HG02763 (cell line): ENCODE measurements around the gene PSMC5.
"Not testable (repeated sequence)": the region's sequence is repeated elsewhere in the genome, so short reads cannot be mapped to it uniquely, and the experiment has no call there.

Source experiments
- ATAC-seq: cut with Tn5 transposase; IDR thresholded peaks from one replicate; pipeline ENCODE4 v1.9.1; 2021; ENCODE audit warnings: mild to moderate bottlenecking, moderate library complexity; ENCODE audit not compliant: unreplicated experiment

The PSMC5 gene

DNA sequence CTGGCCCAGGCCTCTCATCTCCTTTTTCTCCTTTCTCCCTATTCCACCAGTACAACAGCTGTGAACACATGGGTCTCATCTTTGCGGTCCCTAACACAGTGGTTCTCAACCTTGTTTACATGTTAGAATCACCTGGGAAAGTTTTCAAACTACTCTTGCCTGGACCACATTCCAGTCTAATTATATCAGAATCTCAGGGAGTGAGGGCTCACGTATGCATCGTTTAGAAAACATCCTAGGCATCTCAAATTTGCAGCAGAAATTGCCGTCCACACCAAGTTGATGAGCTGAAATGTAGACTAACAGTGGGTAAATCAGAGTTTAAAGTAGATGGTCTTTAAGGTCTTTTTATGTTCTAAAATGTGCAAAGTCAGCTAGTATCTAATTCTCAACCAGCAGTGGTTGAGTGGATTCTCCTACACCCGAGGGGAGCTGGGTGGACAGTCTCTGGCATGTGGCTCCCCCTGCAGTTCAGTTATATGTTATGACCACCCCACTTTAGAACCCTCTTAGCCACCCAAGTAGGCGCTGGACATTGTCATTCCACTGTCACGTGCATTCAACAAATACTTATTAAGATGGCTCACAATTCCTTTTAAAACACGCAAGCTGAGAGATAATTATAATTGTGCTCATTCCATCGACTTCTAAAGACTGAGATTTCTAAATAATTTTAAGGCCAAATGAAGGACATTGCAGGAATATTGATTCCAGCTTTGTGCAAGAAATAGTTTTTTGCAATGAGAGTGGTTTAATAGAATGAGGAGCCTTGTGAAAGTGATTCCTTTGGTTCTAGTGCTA is 42.5 kb downstream of the PSMC5 start:
- ATAC-seq = not testable (repeated sequence)

DNA sequence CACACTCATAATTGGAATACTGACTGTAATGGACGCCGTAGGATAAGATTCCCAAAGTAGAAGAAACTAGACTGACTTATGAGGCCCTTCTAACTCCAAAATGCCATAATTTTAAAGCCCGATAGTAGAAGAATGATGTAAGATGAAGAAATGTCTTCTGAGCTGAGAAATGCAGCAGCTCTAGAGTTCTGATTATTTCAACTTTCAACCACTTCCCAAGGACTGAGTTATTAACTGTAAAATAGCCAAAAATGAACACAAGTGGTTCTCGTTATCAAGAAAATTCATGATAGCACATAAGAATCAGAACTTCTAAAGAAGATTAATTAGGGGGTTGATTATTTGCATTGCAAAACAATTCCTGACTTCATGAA is 43.0 kb downstream of the PSMC5 start:
- not testable (repeated sequence) for ATAC-seq

- not testable (repeated sequence) for ATAC-seq
Observed at GRCh38 chr17:63871646-63872365, 44.6 kb downstream of the PSMC5 start.

DNA sequence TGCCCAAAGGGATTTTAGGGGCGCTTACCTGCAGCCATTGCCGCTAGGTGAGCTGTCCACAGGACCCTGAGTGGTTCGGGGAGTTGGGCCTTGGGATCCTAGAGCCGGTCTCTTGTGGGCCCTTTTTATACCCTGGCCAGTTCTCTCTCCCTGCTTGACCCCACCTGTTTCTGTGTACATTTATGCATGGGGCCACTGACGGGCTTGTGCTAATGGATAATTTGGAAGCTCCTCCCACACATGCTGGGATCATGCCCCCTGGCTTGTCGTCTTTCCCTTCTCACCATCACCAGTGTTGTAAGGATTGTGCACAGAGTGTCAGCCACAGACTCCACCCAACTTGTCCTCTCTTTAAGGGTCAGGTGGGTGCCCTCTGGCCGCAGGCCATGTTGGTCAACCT is 46.3 kb downstream of the PSMC5 start, which contains the start of gene CSH2:
TSS of gene CSH2 (minus strand) at position 101 of the 400 bp plus-strand sequence. CDS start at position 38, 63 bp downstream.
- ATAC-seq = not testable (repeated sequence)

GRCh38 chr17:63874061-63874626 is 46.9 kb downstream of the PSMC5 start:
- not testable (repeated sequence) for ATAC-seq

DNA sequence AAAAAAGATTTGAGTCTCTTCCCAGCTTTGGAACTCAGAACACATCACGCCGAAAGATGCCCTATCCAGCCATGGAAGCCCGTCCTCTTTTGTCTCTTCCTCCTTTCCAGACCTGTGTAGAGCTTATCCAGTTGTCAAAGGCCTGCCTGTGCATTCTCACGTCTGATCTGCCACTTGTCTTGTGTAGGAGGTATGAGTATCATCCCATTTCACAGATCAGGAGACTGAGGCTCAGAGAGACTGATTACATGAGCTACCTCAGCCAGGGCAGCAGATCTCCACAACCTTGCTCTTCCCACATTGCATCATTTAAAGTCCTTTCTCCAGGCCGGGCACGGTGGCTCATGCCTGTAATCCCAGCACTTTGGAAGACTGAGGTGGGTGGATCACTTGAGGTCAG is 47.5 kb downstream of the PSMC5 start:
- not testable (repeated sequence) for ATAC-seq

DNA sequence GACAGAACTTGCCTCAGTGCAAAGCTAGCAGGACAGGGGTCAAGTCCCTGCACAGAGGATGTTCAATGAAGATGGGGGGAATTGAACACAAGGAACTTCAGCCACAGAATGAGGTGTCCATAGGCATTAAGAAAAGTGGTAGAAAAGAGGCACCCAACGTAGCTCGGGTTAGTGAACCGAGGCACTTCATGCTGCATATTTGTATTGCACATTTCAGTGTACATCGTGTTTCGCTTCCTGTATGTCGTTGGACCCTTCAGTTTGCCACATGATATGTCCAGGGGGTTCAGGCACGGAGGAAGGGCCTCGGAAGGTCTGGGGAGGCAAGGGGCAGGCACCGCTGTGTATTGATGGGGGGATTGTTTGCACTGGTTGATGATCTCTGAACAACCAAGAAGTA is 51.2 kb downstream of the PSMC5 start:
- not testable (repeated sequence) for ATAC-seq

DNA sequence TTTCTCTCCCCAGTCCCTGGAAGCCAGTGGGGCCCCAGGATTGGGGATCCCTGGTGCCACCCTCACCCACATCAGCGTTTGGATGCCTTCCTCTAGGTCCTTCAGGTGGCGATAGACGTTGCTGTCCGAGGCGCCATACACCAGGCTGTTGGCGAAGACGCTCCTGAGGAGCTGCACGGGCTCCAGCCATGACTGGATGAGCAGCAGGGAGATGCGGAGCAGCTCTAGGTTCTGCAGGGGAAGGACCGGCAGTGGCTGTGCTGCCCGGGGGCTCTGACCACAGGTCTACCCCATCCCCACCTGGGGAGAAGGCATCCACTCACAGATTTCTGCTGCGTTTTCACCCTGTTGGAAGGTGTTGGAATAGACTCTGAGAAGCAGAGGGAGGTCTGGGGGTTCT is 53.5 kb downstream of the PSMC5 start:
- no peak for ATAC-seq

- not testable (repeated sequence) for ATAC-seq
Observed at GRCh38 chr17:63881337-63881736, 54.1 kb downstream of the PSMC5 start.
